Measurements from ENCODE around the gene OR56A3. TPM values are rescaled to one million over a fixed set of nuclear protein-coding genes. Genes with fewer than 3 reads are reported as not detected.

OR56A3 gene
- total RNA-seq, 1 donor from 2014 or later: not detected

Other genes with a start within 250 kb of the OR56A3 start
- 0.17 TPM for gene OR56B1, start 205.8 kb upstream of the OR56A3 start, total RNA-seq
- gene OR52N4, start 188.0 kb upstream of the OR56A3 start, total RNA-seq: 0.93 TPM
- gene OR52N5, start 158.9 kb upstream of the OR56A3 start, total RNA-seq: not detected
- gene OR52N1, start 151.0 kb upstream of the OR56A3 start, total RNA-seq: not detected
- gene OR52N2, start 133.3 kb upstream of the OR56A3 start, total RNA-seq: not detected
- gene OR52E6, start 100.4 kb upstream of the OR56A3 start, total RNA-seq: not detected
- gene OR52E8, start 84.6 kb upstream of the OR56A3 start, total RNA-seq: not detected
- gene OR52E4, start 61.6 kb upstream of the OR56A3 start, total RNA-seq: not detected
- not detected for gene OR52E5, start 49.0 kb upstream of the OR56A3 start, total RNA-seq
- gene OR56A5, start 26.2 kb downstream of the OR56A3 start, total RNA-seq: not detected
- not detected for gene OR52L1, start 44.7 kb downstream of the OR56A3 start, total RNA-seq
- gene OR56A4, start 64.7 kb downstream of the OR56A3 start, total RNA-seq: not detected
- not detected for gene OR56A1, start 88.5 kb downstream of the OR56A3 start, total RNA-seq
- gene OR56B4, start 165.4 kb downstream of the OR56A3 start, total RNA-seq: not detected
- not detected for gene OR52B2, start 228.1 kb downstream of the OR56A3 start, total RNA-seq

Measured in upper lobe of right lung (tissue), 1 donor.